Type B pancreatic cell (in vitro differentiated cells): ENCODE measurements around the gene TTN. TPM values are rescaled to one million over a fixed set of nuclear protein-coding genes. Genes with fewer than 3 reads are reported as not detected.

Experiments
- DNase-seq: peaks from one replicate; pipeline ENCODE4 v3.0.0; 2021; ENCODE audit warnings: mixed read lengths; ENCODE audit not compliant: unreplicated experiment; ENCODE audit errors: extremely low spot score
- H3K27ac Mint-ChIP-seq: 2 replicates; pipeline ENCODE4 v1.8.0; 2021; ENCODE audit warnings: mild to moderate bottlenecking, mixed read lengths
- H3K27me3 Mint-ChIP-seq: 2 replicates; pipeline ENCODE4 v1.8.0; 2021; ENCODE audit warnings: mixed read lengths
- H3K36me3 Mint-ChIP-seq: 2 replicates; pipeline ENCODE4 v1.8.0; 2021; ENCODE audit warnings: mixed read lengths
- H3K4me1 Mint-ChIP-seq: one replicate; pipeline ENCODE4 v1.8.0; 2021; ENCODE audit warnings: mixed read lengths; ENCODE audit not compliant: unreplicated experiment
- H3K4me3 Mint-ChIP-seq: 2 replicates; pipeline ENCODE4 v1.8.0; 2021; ENCODE audit warnings: mild to moderate bottlenecking, mixed read lengths
- H3K9me3 Mint-ChIP-seq: 2 replicates; pipeline ENCODE4 v1.8.0; 2021; ENCODE audit warnings: mixed read lengths
- total RNA-seq: library from RNA; stranded (reverse); gene quantifications from 2 replicates; pipeline ENCODE4 v1.2.1, GENCODE V29; 2021; ENCODE audit warnings: low replicate concordance
- TF ChIP-seq, protein P1 (sequence below): fragments of 200-600 bp; sonication (generic); conservative IDR thresholded peaks from 2 replicates; pipeline ENCODE4 v1.5.0; 2021; ENCODE audit warnings: antibody characterized with exemption, mild to moderate bottlenecking

Gene TTN
- total RNA-seq, 1 donor from 2014 or later: 5.6 TPM

DNA sequence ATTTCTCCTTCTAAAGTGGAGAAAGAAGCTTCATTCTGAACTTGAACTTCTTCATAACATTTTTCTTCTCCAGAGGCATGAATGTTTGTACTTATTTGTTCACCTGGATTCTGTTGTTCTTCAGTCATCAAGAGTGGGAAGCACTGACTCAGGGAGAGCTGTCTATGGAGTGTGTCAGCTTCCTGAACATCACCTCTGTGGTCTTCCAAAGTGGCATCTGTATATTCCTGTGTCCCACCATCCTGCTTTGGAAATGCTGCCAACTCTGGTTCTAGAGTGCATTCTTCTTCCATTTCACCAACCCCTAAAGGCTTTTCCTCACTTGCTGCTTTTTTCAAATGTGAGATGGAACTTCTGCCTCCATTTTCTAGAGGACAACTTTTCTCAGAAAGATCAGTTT is 59.5 kb downstream of the TTN start:
- Mint-ChIP-seq H3K27ac (no peak overlapping the region), H3K36me3 (no peaks in the 10 kb centered on the region), H3K9me3 (no peaks in the 10 kb centered on the region), H3K4me3 (no peak overlapping the region), H3K4me1 (no peaks in the 10 kb centered on the region), H3K27me3 (peaks cover 5% of the 10 kb centered on the region)
- no peak for DNase-seq
- TF ChIP-seq, protein P1, sequence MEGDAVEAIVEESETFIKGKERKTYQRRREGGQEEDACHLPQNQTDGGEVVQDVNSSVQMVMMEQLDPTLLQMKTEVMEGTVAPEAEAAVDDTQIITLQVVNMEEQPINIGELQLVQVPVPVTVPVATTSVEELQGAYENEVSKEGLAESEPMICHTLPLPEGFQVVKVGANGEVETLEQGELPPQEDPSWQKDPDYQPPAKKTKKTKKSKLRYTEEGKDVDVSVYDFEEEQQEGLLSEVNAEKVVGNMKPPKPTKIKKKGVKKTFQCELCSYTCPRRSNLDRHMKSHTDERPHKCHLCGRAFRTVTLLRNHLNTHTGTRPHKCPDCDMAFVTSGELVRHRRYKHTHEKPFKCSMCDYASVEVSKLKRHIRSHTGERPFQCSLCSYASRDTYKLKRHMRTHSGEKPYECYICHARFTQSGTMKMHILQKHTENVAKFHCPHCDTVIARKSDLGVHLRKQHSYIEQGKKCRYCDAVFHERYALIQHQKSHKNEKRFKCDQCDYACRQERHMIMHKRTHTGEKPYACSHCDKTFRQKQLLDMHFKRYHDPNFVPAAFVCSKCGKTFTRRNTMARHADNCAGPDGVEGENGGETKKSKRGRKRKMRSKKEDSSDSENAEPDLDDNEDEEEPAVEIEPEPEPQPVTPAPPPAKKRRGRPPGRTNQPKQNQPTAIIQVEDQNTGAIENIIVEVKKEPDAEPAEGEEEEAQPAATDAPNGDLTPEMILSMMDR: no peak

DNA sequence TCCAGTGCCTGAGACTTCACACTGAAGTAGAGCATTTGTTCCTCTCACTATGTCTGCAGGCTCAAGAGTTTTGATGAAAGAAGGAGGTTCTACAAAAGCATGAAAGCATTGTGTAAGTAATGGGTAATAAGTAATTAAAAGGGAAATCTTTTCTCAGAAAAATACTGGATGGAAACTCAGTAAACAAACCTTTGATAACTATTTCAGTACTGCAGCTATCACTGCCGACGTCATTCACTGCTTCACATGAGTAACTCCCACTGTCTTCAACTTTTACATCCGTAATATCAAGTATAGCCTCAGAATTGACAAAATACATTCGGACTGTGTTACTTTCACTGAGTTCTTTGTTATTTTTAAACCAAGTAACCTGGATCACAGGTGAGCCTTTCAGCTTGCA is 72.7 kb downstream of the TTN start:
- Mint-ChIP-seq H3K9me3 (no peaks in the 10 kb centered on the region), H3K4me1 (no peaks in the 10 kb centered on the region), H3K4me3 (no peak overlapping the region), H3K36me3 (no peaks in the 10 kb centered on the region), H3K27me3 (peaks cover 4% of the 10 kb centered on the region), H3K27ac (no peak overlapping the region)
- no peak for DNase-seq
- TF ChIP-seq, protein P1: no peak

DNA sequence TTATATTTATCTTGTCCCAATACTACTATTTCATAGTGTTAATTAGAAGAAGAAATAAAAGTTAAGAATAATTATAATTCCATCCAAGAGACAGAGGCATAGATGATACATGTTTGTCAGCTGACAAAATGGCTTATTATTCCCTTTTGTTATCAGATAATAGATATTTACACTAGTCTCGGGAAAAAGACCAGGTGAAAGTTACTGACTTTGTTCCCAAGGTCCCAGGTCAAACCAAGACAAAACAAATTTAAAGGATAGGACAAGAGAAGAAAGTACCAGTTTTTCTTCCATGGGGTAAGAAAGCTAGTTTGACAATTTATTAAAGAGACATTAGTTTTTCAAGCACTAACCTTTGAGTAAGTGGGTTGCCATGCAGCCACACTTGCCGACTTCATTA is 73.2 kb downstream of the TTN start:
- H3K27me3 Mint-ChIP-seq: peaks cover 4% of the 10 kb centered on the region
- no peaks in the 10 kb centered on the region for H3K9me3 Mint-ChIP-seq
- no peak for DNase-seq
- H3K4me3 Mint-ChIP-seq: no peak overlapping the region
- TF ChIP-seq, protein P1: no peak
- no peak overlapping the region for H3K27ac Mint-ChIP-seq
- no peaks in the 10 kb centered on the region for H3K4me1 Mint-ChIP-seq
- no peaks in the 10 kb centered on the region for H3K36me3 Mint-ChIP-seq

DNA sequence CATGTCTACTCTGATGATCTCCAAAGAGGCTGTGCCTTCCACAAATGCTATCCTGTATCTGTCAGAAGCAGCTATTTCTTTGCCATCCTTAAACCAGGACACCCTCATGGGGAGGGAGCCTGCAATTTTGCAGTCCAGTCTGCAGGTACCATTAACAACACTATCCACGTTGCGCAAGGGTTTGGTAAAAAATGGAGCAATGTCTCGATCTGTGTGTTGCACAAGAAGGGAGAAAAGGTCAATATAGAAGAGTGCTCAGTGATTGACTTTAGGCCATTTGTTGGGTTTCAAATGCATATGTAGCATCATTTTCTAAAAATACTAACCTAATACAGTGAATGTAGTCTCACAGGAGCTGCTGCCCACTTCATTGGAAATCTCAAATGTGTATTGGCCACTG is 74.3 kb downstream of the TTN start:
- no peak overlapping the region for H3K27ac Mint-ChIP-seq
- no peak overlapping the region for H3K4me3 Mint-ChIP-seq
- no peaks in the 10 kb centered on the region for H3K4me1 Mint-ChIP-seq
- peaks cover 9% of the 10 kb centered on the region for H3K27me3 Mint-ChIP-seq
- H3K9me3 Mint-ChIP-seq: no peaks in the 10 kb centered on the region
- no peak for DNase-seq
- TF ChIP-seq, protein P1: no peak
- no peaks in the 10 kb centered on the region for H3K36me3 Mint-ChIP-seq

DNA sequence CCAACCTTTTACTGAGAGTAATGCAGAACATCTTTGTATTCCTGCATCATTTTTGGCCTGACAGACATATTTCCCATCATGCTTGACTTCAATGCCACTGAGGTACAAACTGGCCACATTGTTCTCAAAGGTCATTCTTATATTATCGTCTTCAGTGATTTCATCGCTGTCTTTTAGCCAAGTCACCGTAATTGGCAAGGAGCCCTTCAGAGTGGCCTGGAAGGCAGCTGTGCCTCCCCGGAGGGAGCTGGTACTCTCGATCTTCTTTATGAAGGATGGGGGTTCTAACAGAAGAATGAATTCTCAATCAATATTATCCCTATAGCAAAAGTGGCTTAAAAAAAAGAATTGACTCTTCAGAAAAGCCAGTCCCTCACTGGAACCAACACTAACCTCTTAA is 75.9 kb downstream of the TTN start:
- Mint-ChIP-seq H3K36me3 (no peaks in the 10 kb centered on the region), H3K9me3 (no peaks in the 10 kb centered on the region), H3K27me3 (peaks cover 5% of the 10 kb centered on the region), H3K4me3 (no peak overlapping the region), H3K4me1 (no peaks in the 10 kb centered on the region), H3K27ac (no peak overlapping the region)
- DNase-seq: no peak
- TF ChIP-seq, protein P1: no peak

DNA sequence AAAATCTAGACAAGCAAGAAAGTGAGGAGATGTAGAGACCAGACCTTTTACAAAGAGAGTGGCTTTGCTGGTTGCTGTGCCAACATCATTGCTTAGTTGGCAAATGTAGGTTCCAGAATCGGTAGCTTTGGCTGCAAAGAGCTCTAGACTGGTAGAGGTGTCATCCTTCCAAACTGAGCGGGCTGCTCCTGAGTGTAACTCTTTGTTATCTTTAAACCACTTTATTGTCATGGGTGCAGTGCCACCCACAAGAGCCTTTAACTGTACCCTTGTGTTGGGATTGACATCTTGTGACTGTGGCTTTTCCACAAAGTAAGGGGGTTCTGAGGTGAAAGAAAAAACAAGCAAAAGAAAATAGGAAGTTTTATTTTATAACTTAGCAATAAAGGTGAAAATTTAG is 77.2 kb downstream of the TTN start:
- Mint-ChIP-seq H3K4me3 (no peak overlapping the region), H3K4me1 (no peaks in the 10 kb centered on the region), H3K27ac (no peak overlapping the region), H3K9me3 (no peaks in the 10 kb centered on the region), H3K27me3 (peaks cover 5% of the 10 kb centered on the region), H3K36me3 (no peaks in the 10 kb centered on the region)
- no peak for DNase-seq
- TF ChIP-seq, protein P1: no peak
